ENCODE results near the gene ITPR3. TPM values are rescaled to one million over a fixed set of nuclear protein-coding genes. Genes with fewer than 3 reads are reported as not detected.

The ITPR3 gene
- polyA plus RNA-seq, 1 of the 3 experiments (the other 2 are of a cell fraction) = 8.1 TPM

- no peak for TF ChIP-seq ZBTB33 (IDR thresholded peaks at IDR 0.05; ENCODE audit: borderline replicate concordance, low read depth)
Observed at GRCh38 chr6:33730611-33731010, 109.5 kb downstream of the ITPR3 start (continued).

DNA sequence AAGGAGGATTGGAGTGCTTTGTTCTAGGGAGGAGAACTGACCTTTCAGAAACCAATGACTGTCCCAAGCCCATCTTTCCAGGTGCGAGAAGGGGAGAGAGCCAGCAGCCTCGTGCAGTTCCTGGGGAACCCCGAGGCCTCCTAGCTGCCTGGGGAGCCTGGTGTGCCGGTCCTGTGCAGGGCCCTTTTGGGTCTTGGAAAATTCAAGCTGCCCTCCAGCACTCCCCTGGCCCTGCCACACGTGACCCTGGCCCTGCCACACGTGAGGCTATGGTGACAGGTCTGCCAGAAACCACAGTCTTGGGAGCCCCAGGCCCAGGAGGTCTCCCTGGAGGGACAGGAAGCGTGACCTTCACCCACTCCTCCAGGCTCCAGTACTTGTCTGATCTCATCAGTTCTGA lies 109.9 kb downstream of the ITPR3 start:
- no peaks in the 10 kb centered on the region for H3K9me3 ChIP-seq
- no peak overlapping the region for H3K27ac ChIP-seq (ENCODE audit: low read depth in 2 of 2, low read length in 1 of 2)
- CTCF ChIA-PET = interaction anchor here (1.0 to 8.2 kb wide), 2 partner anchors 13 to 19 kb away, joined by 4 to 59 read pairs; partner anchors contain the start of gene UQCC2
- peaks cover 26% of the 10 kb centered on the region; the same call in 1 of the 2 replicates for H3K27me3 ChIP-seq (ENCODE audit: insufficient read depth)
- no peaks in the 10 kb centered on the region for H3F3A ChIP-seq (replicated peaks; ENCODE audit: insufficient read depth)
- POLR2A ChIA-PET = interaction anchor here (0.9 kb wide), 1 partner anchor 20 kb away, joined by 4 read pairs; the partner anchor contains the start of gene UQCC2
- TF ChIP-seq RFX5 (IDR thresholded peaks at IDR 0.05; ENCODE audit: low read length) = no peak
- TF ChIP-seq SMC3 (IDR thresholded peaks at IDR 0.05; ENCODE audit: low read depth, low read length) = no peak
- no peak for TF ChIP-seq FOXJ3 (CRISPR knock-in tag; IDR thresholded peaks at IDR 0.05)
- no peak for TF ChIP-seq TAF1 (IDR thresholded peaks at IDR 0.05; ENCODE audit: borderline replicate concordance, low read depth, low read length)
- no peak for TF ChIP-seq CHD2 (IDR thresholded peaks at IDR 0.05; ENCODE audit: low read length, partially characterized antibody)
- TF ChIP-seq FOSL2 (IDR thresholded peaks at IDR 0.05; ENCODE audit: borderline replicate concordance, low read depth) = no peak
- TF ChIP-seq FOXM1 (IDR thresholded peaks at IDR 0.05; ENCODE audit: low read depth) = no peak
- no peak for TF ChIP-seq MXI1 (IDR thresholded peaks at IDR 0.05; ENCODE audit: low read depth, low read length)
- no peak for TF ChIP-seq NFIC (IDR thresholded peaks at IDR 0.05; ENCODE audit: borderline replicate concordance)
- TF ChIP-seq, protein P1, sequence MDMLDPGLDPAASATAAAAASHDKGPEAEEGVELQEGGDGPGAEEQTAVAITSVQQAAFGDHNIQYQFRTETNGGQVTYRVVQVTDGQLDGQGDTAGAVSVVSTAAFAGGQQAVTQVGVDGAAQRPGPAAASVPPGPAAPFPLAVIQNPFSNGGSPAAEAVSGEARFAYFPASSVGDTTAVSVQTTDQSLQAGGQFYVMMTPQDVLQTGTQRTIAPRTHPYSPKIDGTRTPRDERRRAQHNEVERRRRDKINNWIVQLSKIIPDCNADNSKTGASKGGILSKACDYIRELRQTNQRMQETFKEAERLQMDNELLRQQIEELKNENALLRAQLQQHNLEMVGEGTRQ (IDR thresholded peaks at IDR 0.05; ENCODE audit: borderline replicate concordance, low read depth, low read length) = no peak
- TF ChIP-seq EP300 (IDR thresholded peaks at IDR 0.05; ENCODE audit: borderline replicate concordance in 1 of 2, low read depth in 1 of 2, low read length in 1 of 2) = no peak
- no peak for TF ChIP-seq SIN3A (IDR thresholded peaks at IDR 0.05; ENCODE audit: borderline replicate concordance, low read depth, low read length)
- TF ChIP-seq ZBTB33 (IDR thresholded peaks at IDR 0.05; ENCODE audit: borderline replicate concordance, low read depth) = no peak
- TF ChIP-seq USF1 (IDR thresholded peaks at IDR 0.05; ENCODE audit: borderline replicate concordance, low read depth) = no peak
- no peak for TF ChIP-seq GATA2 (CRISPR knock-in tag; IDR thresholded peaks at IDR 0.05)
- H3K4me2 ChIP-seq = no peak overlapping the region
- DNase-seq = no peak
- WGBS (ENCODE audit: low lambda C conversion rate) = 78% methylated on average over 5 of the region's 7 CpGs
- no peaks in the 10 kb centered on the region; a peak in 1 of 4 replicates for H3K4me1 ChIP-seq (ENCODE audit: control insufficient read depth in 1 of 2, insufficient read depth in 2 of 2, low read depth in 1 of 2, low read length in 1 of 2)
- no peak overlapping the region for H2AFZ ChIP-seq (ENCODE audit: low read depth)
- H3K36me3 ChIP-seq (replicated peaks in 1 of 2; ENCODE audit: control insufficient read depth in 1 of 2, insufficient read depth in 2 of 2, low read length in 1 of 2) = no peaks in the 10 kb centered on the region
- no peaks in the 10 kb centered on the region for H4K20me1 ChIP-seq (ENCODE audit: insufficient read depth)
- no peaks in the 10 kb centered on the region for H3K79me2 ChIP-seq (ENCODE audit: insufficient read depth)
- no peak overlapping the region for H3K4me3 ChIP-seq (ENCODE audit: low read depth in 2 of 2, low read length in 1 of 2)
- H3K9me2 ChIP-seq = no peaks in the 10 kb centered on the region
- no peak overlapping the region for H3K9ac ChIP-seq
